WTC11 (cell line): Measurements from ENCODE around the gene TMTC2. TPM values are rescaled to one million over a fixed set of nuclear protein-coding genes. Genes with fewer than 3 reads are reported as not detected.

Source experiments
- ATAC-seq: fragments of 200-7000 bp; cut with Tn5 transposase; 2 replicates; pipeline ENCODE4 v1.10.0; 2021; ENCODE audit warnings: mild to moderate bottlenecking, moderate library complexity
- CTCF ChIA-PET: fragments of 300-600 bp; sonication (Branson Sonifier 250); formaldehyde crosslinking; loops from one replicate; lab custom pipeline; 2021; ENCODE audit warnings: antibody characterized with exemption; lab: Charles Lee
- POLR2A ChIA-PET: fragments of 350-600 bp; sonication (Branson Sonifier 250); formaldehyde crosslinking; loops from one replicate; lab custom pipeline; 2021; ENCODE audit warnings: antibody characterized with exemption; lab: Charles Lee
- DNase-seq: peaks from one replicate; pipeline ENCODE4 v3.0.0; 2021; ENCODE audit warnings: low spot score
- H3K27ac Mint-ChIP-seq: 2 replicates; pipeline ENCODE4 v1.8.0; 2021; ENCODE audit warnings: mixed read lengths
- H3K27me3 Mint-ChIP-seq: 2 replicates; pipeline ENCODE4 v1.8.0; 2021; ENCODE audit warnings: low read depth, mild to moderate bottlenecking, moderate library complexity, mixed read lengths
- H3K36me3 Mint-ChIP-seq: 2 replicates; pipeline ENCODE4 v1.8.0; 2021; ENCODE audit warnings: mixed read lengths
- H3K4me1 Mint-ChIP-seq: 2 replicates; pipeline ENCODE4 v1.8.0; 2022; ENCODE audit warnings: mixed read lengths
- H3K4me3 Mint-ChIP-seq: 2 replicates; pipeline ENCODE4 v1.8.0; 2021; ENCODE audit warnings: mild to moderate bottlenecking, moderate library complexity, mixed read lengths
- H3K9me3 Mint-ChIP-seq: 2 replicates; pipeline ENCODE4 v1.8.0; 2021; ENCODE audit warnings: mixed read lengths
- AFF4 ChIP-seq: sonication (generic); formaldehyde crosslinking; IDR thresholded peaks from 2 replicates; pipeline ENCODE4 v1.8.1; 2023; ENCODE audit warnings: mild to moderate bottlenecking, missing genetic modification reagents, borderline replicate concordance
- E2F1 ChIP-seq: sonication (generic); formaldehyde crosslinking; IDR thresholded peaks from 2 replicates; pipeline ENCODE4 v1.8.0; 2022; ENCODE audit warnings: mild to moderate bottlenecking, missing genetic modification reagents
- EMX1 ChIP-seq: fragments of 250-450 bp; sonication (Bioruptor Pico); IDR thresholded peaks from 2 replicates; pipeline ENCODE4 v1.8.0; 2021; ENCODE audit warnings: mild to moderate bottlenecking
- FOXK1 ChIP-seq: sonication (generic); formaldehyde crosslinking; IDR thresholded peaks from 2 replicates; pipeline ENCODE4 v1.8.0; 2022; ENCODE audit warnings: mild to moderate bottlenecking, moderate library complexity, missing genetic modification reagents
- GABPB1 ChIP-seq: sonication (generic); formaldehyde crosslinking; IDR thresholded peaks from 2 replicates; pipeline ENCODE4 v1.8.1; 2023; ENCODE audit warnings: mild to moderate bottlenecking, missing genetic modification reagents
- IRF1 ChIP-seq: sonication (generic); formaldehyde crosslinking; IDR thresholded peaks from 2 replicates; pipeline ENCODE4 v1.8.0; 2023; ENCODE audit warnings: missing genetic modification reagents
- MXD4 ChIP-seq: fragments of 250-450 bp; sonication (Bioruptor Pico); IDR thresholded peaks from 2 replicates; pipeline ENCODE4 v1.8.0; 2021; ENCODE audit warnings: mild to moderate bottlenecking, moderate library complexity, borderline replicate concordance
- NR2C2 ChIP-seq: sonication (generic); formaldehyde crosslinking; IDR thresholded peaks from 2 replicates; pipeline ENCODE4 v1.8.0; 2022; ENCODE audit warnings: mild to moderate bottlenecking, missing genetic modification reagents
- OVOL2 ChIP-seq: fragments of 250-450 bp; sonication (Bioruptor Pico); IDR thresholded peaks from 2 replicates; pipeline ENCODE4 v1.9.0; 2021; ENCODE audit warnings: mild to moderate bottlenecking, borderline replicate concordance
- SOX15 ChIP-seq: fragments of 250-450 bp; sonication (Bioruptor Pico); IDR thresholded peaks from 2 replicates; pipeline ENCODE4 v1.9.0; 2021; ENCODE audit warnings: mild to moderate bottlenecking
- ZNF317 ChIP-seq: sonication (generic); formaldehyde crosslinking; IDR thresholded peaks from 2 replicates; pipeline ENCODE4 v1.8.1; 2023; ENCODE audit warnings: low read depth, mild to moderate bottlenecking, moderate library complexity, missing genetic modification reagents, borderline replicate concordance
- ZNF425 ChIP-seq: fragments of 250-450 bp; sonication (Bioruptor Pico); conservative IDR thresholded peaks from 2 replicates; pipeline ENCODE4 v1.9.0; 2021; ENCODE audit warnings: mild to moderate bottlenecking
- ZNF532 ChIP-seq: fragments of 250-450 bp; sonication (Bioruptor Pico); IDR thresholded peaks from 2 replicates; pipeline ENCODE4 v1.9.0; 2021; ENCODE audit warnings: mild to moderate bottlenecking, borderline replicate concordance
- ZSCAN18 ChIP-seq: fragments of 250-450 bp; sonication (Bioruptor Pico); IDR thresholded peaks from 2 replicates; pipeline ENCODE4 v2.1.2; 2022; ENCODE audit warnings: mild to moderate bottlenecking, moderate library complexity
- total RNA-seq: library from RNA; stranded (reverse); gene quantifications from 3 replicates; pipeline ENCODE4 v1.2.3, GENCODE V29; 2021

Gene TMTC2
- total RNA-seq, 1 experiment from 2014 or later = 6.4 TPM

- TF ChIP-seq E2F1 = no peak
Observed at GRCh38 chr12:82966001-82966559, 279.4 kb downstream of the TMTC2 start (continued).

- Mint-ChIP-seq H3K4me3 (no peak overlapping the region), H3K4me1 (peaks cover 13% of the 10 kb centered on the region), H3K9me3 (no peaks in the 10 kb centered on the region), H3K27ac (no peak overlapping the region), H3K27me3 (no peaks in the 10 kb centered on the region), H3K36me3 (no peaks in the 10 kb centered on the region)
- TF ChIP-seq EMX1 (CRISPR knock-in tag) = no peak
- no peak for TF ChIP-seq IRF1 (CRISPR knock-in tag)
- TF ChIP-seq ZSCAN18 (CRISPR knock-in tag) = no peak
- no peak for TF ChIP-seq ZNF425
- TF ChIP-seq ZNF317 (CRISPR knock-in tag) = no peak
- TF ChIP-seq MXD4 (CRISPR knock-in tag) = no peak
- no peak for TF ChIP-seq FOXK1 (CRISPR knock-in tag)
- TF ChIP-seq NR2C2 (CRISPR knock-in tag) = no peak
- POLR2A ChIA-PET = no interaction called here
- ATAC-seq (no peak), DNase-seq (no peak)
- CTCF ChIA-PET = interaction anchor here (0.6 kb wide), 1 partner anchor 1525 kb away, joined by 6 read pairs; no protein-coding TSS in a partner anchor
Observed at GRCh38 chr12:82968631-82969367, 282.1 kb downstream of the TMTC2 start.

GRCh38 chr12:82970614-82971013, 283.9 kb downstream of the TMTC2 start:
- Mint-ChIP-seq H3K4me1 (peaks cover 5% of the 10 kb centered on the region; the same call in 1 of the 2 replicates), H3K27me3 (no peaks in the 10 kb centered on the region), H3K27ac (no peak overlapping the region)
- TF ChIP-seq SOX15 (CRISPR knock-in tag) (no peak), OVOL2 (CRISPR knock-in tag) (no peak), ZNF532 (CRISPR knock-in tag) (no peak), EMX1 (CRISPR knock-in tag) (no peak), GABPB1 (CRISPR knock-in tag) (no peak), ZSCAN18 (CRISPR knock-in tag) (no peak), AFF4 (CRISPR knock-in tag) (no peak)

More at GRCh38 chr12:82970614-82971013, 283.9 kb downstream of the TMTC2 start:
- POLR2A ChIA-PET = no interaction called here
- H3K36me3 Mint-ChIP-seq = no peaks in the 10 kb centered on the region
- H3K9me3 Mint-ChIP-seq = no peaks in the 10 kb centered on the region
- ATAC-seq = no peak
- H3K4me3 Mint-ChIP-seq = no peak overlapping the region
- CTCF ChIA-PET = no interaction called here
- DNase-seq = no peak
